ENCODE results near the gene ZNF688. TPM values are rescaled to one million over a fixed set of nuclear protein-coding genes. Genes with fewer than 3 reads are reported as not detected.

ZNF688 gene
- total and polyA plus RNA-seq, 9 of the 15 experiments (the other 6 are each of a cell fraction or from before 2014, with no cell fraction given), result 0.48 to 12.9 (median 4.5) TPM

- TF ChIP-seq FOXA1 (IDR thresholded peaks at IDR 0.05; ENCODE audit: borderline replicate concordance), result no peak
- TF ChIP-seq ZNF124 (CRISPR knock-in tag; IDR thresholded peaks at IDR 0.05), result no peak
- TF ChIP-seq FOXK1 (CRISPR knock-in tag; IDR thresholded peaks at IDR 0.05; ENCODE audit: borderline replicate concordance), result 0 out of 2 replicates have a peak, but pooled peaks have one; percentile 48
- TF ChIP-seq RNF219 (CRISPR knock-in tag; IDR thresholded peaks at IDR 0.05), result no peak
- no peak for TF ChIP-seq ZNF445 (CRISPR knock-in tag; IDR thresholded peaks at IDR 0.05; ENCODE audit: low read depth)
- TF ChIP-seq PTBP1 (IDR thresholded peaks at IDR 0.05; ENCODE audit: low read depth, low read length), result no peak
- no peak for TF ChIP-seq FOXM1 (IDR thresholded peaks at IDR 0.05; ENCODE audit: low read depth)
- 0 out of 2 replicates have a peak, but pooled peaks have one; percentile 23 for TF ChIP-seq FOXM1 (CRISPR knock-in tag; IDR thresholded peaks at IDR 0.05; ENCODE audit: low read depth)
- peak; percentile 54; the same call in 1 of the 2 replicates for TF ChIP-seq SMARCE1 (IDR thresholded peaks at IDR 0.05)
- TF ChIP-seq ZBTB40 (IDR thresholded peaks at IDR 0.05), result peak; percentile 60
- no peak for TF ChIP-seq ZBTB40 (CRISPR knock-in tag; IDR thresholded peaks at IDR 0.05)
- TF ChIP-seq RUNX1 (IDR thresholded peaks at IDR 0.05; ENCODE audit: low read depth), result no peak
- TF ChIP-seq NCOA1 (IDR thresholded peaks at IDR 0.05; ENCODE audit: low read depth), result no peak; the same call in 1 of the 2 replicates
- no peak for TF ChIP-seq ZBTB9 (CRISPR knock-in tag; IDR thresholded peaks at IDR 0.05)
- TF ChIP-seq THRB (CRISPR knock-in tag; conservative IDR thresholded peaks at IDR 0.05), result 0 out of 2 replicates have a peak, but pooled peaks have one; percentile 29
Observed at GRCh38 chr16:30558789-30559377, 12.6 kb downstream of the ZNF688 start (continued).
